ENCODE data around the gene SLC12A9.

Gene SLC12A9

GRCh38 chr7:100891568-100892247 lies 39.2 kb downstream of the SLC12A9 start:
- TF ChIP-seq GATA3 (IDR thresholded peaks at IDR 0.05; ENCODE audit: low read depth, low read length) (no peak), GATA2 (IDR thresholded peaks at IDR 0.05; ENCODE audit: low read depth, low read length) (no peak)

DNA sequence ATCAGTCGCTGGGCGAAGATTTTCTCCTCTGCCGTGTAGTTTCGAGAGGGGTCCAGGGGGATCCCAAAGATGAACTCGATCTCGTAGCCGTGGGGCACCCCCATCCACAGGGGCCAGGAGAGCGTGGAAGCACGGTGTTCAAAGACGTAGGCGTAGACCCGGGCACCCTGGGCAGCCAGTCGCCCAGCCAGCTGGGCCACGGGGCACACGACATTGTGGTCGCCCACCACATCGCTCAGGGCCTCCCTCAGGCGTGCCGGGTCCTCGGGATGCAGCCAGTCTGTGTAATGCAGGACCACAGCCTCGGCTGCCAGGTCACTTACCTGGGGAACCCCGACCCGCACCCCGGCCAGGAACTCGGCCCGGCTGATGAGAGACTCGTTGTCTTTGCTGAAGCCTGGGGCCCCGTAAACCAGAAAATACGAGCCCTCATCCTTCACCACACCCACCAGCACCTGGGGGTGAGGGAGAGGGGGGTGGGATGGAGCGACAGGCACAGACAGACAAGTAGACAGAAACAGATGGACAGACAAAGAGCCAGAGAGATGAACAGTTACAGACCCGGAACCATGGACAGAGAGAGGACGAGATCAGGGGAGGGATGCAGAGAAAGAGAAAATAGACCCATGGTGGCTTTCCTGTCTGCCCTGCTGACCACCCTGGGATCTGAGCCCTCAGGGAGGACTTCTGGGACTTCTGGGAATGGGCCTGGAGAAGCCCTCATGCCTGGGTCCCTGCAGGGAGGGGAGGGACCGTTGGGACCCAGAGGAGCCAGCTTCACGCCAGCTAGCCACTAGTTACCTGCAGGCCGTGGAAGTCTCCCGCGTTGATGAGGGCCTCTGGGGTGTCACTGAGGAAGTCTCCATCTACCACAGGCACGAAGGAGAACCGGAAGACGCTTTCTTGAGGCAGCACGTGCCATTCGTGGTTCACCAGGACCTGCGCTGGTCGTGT lies 40.1 kb downstream of the SLC12A9 start:
- TF ChIP-seq GATA3 (IDR thresholded peaks at IDR 0.05; ENCODE audit: low read depth, low read length): no peak
- TF ChIP-seq GATA2 (IDR thresholded peaks at IDR 0.05; ENCODE audit: low read depth, low read length): no peak

- no peak for TF ChIP-seq GATA2 (IDR thresholded peaks at IDR 0.05; ENCODE audit: low read depth, low read length)
- TF ChIP-seq GATA3 (IDR thresholded peaks at IDR 0.05; ENCODE audit: low read depth, low read length): no peak
Observed at GRCh38 chr7:100893318-100893895, 40.9 kb downstream of the SLC12A9 start.

- TF ChIP-seq GATA2 (IDR thresholded peaks at IDR 0.05; ENCODE audit: low read depth, low read length): no peak
- no peak for TF ChIP-seq GATA3 (IDR thresholded peaks at IDR 0.05; ENCODE audit: low read depth, low read length)
Observed at GRCh38 chr7:100893910-100894721, 41.6 kb downstream of the SLC12A9 start.

GRCh38 chr7:100894860-100895700 lies 42.6 kb downstream of the SLC12A9 start:
- TF ChIP-seq GATA3 (IDR thresholded peaks at IDR 0.05; ENCODE audit: low read depth, low read length) (no peak), GATA2 (IDR thresholded peaks at IDR 0.05; ENCODE audit: low read depth, low read length) (0 out of 2 replicates have a peak, but pooled peaks have one; percentile 1)

- TF ChIP-seq GATA2 (IDR thresholded peaks at IDR 0.05; ENCODE audit: low read depth, low read length) (no peak), GATA3 (IDR thresholded peaks at IDR 0.05; ENCODE audit: low read depth, low read length) (no peak)
Observed at GRCh38 chr7:100895701-100895955, 43.1 kb downstream of the SLC12A9 start, which contains the start of gene ACHE. Gene ACHE (minus strand): TSS chr7:100895888. CDS start chr7:100894232, 1,656 bp downstream.

DNA sequence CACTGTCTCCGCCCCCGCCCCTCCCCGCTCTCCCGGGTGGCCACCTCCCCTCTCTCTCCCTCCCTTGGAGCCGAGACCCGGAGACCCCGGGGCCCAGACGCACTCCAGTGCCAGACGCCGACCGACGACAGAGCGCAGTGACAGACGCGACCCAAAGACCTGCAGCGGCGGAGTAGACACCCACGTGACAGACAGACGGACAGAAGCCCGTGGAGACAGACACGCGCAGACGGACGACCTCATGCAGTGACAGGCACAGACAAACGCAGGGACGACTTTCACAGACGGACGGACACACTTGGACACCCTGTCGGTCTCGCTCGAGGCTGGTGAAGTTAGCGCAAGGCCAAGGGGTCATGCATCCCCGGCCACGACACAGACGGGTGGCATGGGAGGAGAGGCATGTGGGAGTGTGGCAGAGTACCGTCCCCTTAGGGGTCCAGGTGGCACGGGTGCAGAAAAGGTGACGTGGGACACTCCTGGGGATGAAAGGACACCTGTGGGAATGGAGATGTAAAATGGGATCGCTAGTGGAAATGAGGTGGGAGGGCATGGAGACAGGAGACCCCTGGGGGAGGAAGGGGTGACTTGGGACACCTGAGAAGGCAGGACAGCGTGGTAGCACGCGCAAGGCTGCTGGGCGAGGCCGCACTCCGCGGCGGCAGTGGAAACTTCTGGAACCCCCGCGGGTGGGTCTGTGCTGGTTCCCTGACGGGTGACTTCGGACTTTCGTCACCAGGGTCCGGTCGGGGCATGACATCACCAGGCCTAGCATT lies 43.6 kb downstream of the SLC12A9 start:
- no peak for TF ChIP-seq GATA2 (IDR thresholded peaks at IDR 0.05; ENCODE audit: low read depth, low read length)
- no peak for TF ChIP-seq GATA3 (IDR thresholded peaks at IDR 0.05; ENCODE audit: low read depth, low read length)

GRCh38 chr7:100896732-100897608 lies 44.5 kb downstream of the SLC12A9 start:
- TF ChIP-seq GATA2 (IDR thresholded peaks at IDR 0.05; ENCODE audit: low read depth, low read length): no peak
- no peak for TF ChIP-seq GATA3 (IDR thresholded peaks at IDR 0.05; ENCODE audit: low read depth, low read length)

DNA sequence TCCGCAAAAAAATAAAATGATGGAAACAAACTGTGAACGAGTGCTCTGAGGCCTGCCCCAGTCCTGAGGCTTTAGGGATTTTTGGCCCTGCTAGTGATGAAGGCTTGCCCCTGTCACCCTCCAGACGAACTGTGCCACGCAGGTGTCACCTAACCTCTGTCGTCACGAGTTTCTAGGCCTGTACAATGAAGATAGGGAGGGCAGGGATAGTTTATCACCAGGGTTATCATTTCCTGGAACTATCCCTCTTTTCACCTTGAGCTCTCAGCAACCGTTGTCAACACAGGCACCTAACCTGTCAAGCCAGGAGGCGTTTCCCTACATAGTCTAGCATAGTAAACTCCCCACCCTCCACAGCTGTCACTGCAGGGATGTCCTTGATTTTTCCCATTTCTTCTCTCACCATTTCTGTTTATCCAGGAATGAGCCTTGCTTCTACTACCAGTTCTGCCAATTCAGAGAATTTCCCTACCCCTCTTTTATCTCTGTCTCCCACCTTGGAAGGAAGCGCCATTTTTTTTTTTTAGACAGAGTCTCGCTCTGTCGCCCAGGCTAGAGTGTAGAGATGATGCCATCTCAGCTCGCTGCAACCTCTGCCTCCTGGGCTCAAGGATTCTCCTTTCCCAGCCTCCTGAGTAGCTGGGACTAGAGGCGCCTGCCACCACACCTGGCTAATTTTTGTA lies 45.4 kb downstream of the SLC12A9 start:
- TF ChIP-seq GATA2 (IDR thresholded peaks at IDR 0.05; ENCODE audit: low read depth, low read length) (no peak), GATA3 (IDR thresholded peaks at IDR 0.05; ENCODE audit: low read depth, low read length) (no peak)

DNA sequence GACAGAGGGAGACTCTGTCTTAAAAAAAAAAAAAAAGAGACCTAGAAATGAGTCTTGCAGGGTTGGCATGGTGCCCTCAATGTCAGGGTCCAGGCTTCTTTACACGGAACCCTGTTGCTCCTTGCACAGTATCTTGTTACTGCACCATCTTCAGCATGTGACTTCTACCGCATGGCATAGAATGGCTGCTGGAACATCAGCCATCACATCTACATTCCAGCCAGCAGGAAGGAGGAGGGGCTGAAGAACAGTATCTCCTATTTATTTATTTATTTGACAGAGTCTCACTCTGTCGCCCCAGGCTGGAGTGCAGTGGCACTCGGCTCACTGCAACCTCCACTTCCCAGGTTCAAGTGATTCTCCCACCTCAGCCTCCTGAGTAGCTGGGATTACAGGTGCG lies 46.9 kb downstream of the SLC12A9 start:
- TF ChIP-seq GATA2 (IDR thresholded peaks at IDR 0.05; ENCODE audit: low read depth, low read length) (no peak), GATA3 (IDR thresholded peaks at IDR 0.05; ENCODE audit: low read depth, low read length) (no peak)

- TF ChIP-seq GATA2 (IDR thresholded peaks at IDR 0.05; ENCODE audit: low read depth, low read length) (no peak), GATA3 (IDR thresholded peaks at IDR 0.05; ENCODE audit: low read depth, low read length) (no peak)
Observed at GRCh38 chr7:100900978-100901377, 48.5 kb downstream of the SLC12A9 start.

All from SH-SY5Y (cell line).